DND-41 (cell line): ENCODE data around the gene CDC14A.

Source experiments
- ATAC-seq: fragments of 200-7000 bp; cut with Tn5 transposase; 3 replicates; pipeline ENCODE4 v1.9.1; 2021; ENCODE audit warnings: low read depth; ENCODE audit not compliant: insufficient read depth
- DNase-seq: peaks from one replicate; pipeline ENCODE4 v3.0.0-alpha.2; 2020
- H2AFZ ChIP-seq: 2 replicates; pipeline ENCODE4 v1.6.0; 2012; ENCODE audit warnings: low read depth, low read length
- H3K27ac ChIP-seq: 2 replicates; pipeline ENCODE4 v1.5.1; 2012; ENCODE audit warnings: low read length, inconsistent platforms
- H3K27me3 ChIP-seq: fragments of 200-600 bp; sonication (generic); 2 replicates; pipeline ENCODE4 v1.6.0; 2012; ENCODE audit warnings: low read length, mild to moderate bottlenecking, inconsistent platforms; ENCODE audit not compliant: insufficient read depth, poor library complexity
- H3K36me3 ChIP-seq: 2 replicates; pipeline ENCODE4 v1.5.1; 2012; ENCODE audit warnings: low read length, inconsistent platforms; ENCODE audit not compliant: insufficient read depth
- H3K4me1 ChIP-seq: 2 replicates; pipeline ENCODE4 v1.5.1; 2012; ENCODE audit warnings: mild to moderate bottlenecking, low read length; ENCODE audit not compliant: insufficient read depth
- H3K4me2 ChIP-seq: 2 replicates; pipeline ENCODE4 v1.6.0; 2012; ENCODE audit warnings: mild to moderate bottlenecking, moderate library complexity, low read length, inconsistent platforms; ENCODE audit not compliant: insufficient read depth
- H3K4me3 ChIP-seq, 2 experiments: fragments of 200-600 bp in 1 of 2; shearing (Covaris generic) in 1 of 2; 2 replicates each; pipeline ENCODE4 v1.5.1; 2012 to 2016; ENCODE audit warnings: inconsistent platforms in 2 of 2, low read length in 2 of 2, mild to moderate bottlenecking in 2 of 2, low read depth in 1 of 2, moderate library complexity in 1 of 2
- H3K79me2 ChIP-seq: 2 replicates; pipeline ENCODE4 v1.6.0; 2012; ENCODE audit warnings: low read length, inconsistent platforms; ENCODE audit not compliant: insufficient read depth
- H3K9ac ChIP-seq: 2 replicates; pipeline ENCODE4 v1.6.0; 2012; ENCODE audit warnings: low read depth, mild to moderate bottlenecking, inconsistent platforms, low read length, moderate library complexity
- H3K9me3 ChIP-seq: 2 replicates; pipeline ENCODE4 v1.5.1; 2012; ENCODE audit warnings: low read length, moderate library complexity, mild to moderate bottlenecking, inconsistent platforms; ENCODE audit not compliant: insufficient read depth, severe bottlenecking
- H4K20me1 ChIP-seq: 2 replicates; pipeline ENCODE4 v1.6.0; 2012; ENCODE audit warnings: low read length; ENCODE audit not compliant: insufficient read depth
- EZH2 ChIP-seq: IDR thresholded peaks from 3 replicates; pipeline ENCODE4 v1.6.1; 2012; ENCODE audit warnings: borderline replicate concordance, low read depth, mild to moderate bottlenecking, moderate library complexity, low read length, inconsistent platforms; ENCODE audit not compliant: severe bottlenecking
- TF ChIP-seq, protein P1 (sequence below): IDR thresholded peaks from 2 replicates; pipeline ENCODE4 v1.5.1; 2012; ENCODE audit warnings: borderline replicate concordance, low read length, moderate library complexity, mild to moderate bottlenecking; ENCODE audit not compliant: poor library complexity, severe bottlenecking; ENCODE audit errors: extremely low read depth

CDC14A gene

DNA sequence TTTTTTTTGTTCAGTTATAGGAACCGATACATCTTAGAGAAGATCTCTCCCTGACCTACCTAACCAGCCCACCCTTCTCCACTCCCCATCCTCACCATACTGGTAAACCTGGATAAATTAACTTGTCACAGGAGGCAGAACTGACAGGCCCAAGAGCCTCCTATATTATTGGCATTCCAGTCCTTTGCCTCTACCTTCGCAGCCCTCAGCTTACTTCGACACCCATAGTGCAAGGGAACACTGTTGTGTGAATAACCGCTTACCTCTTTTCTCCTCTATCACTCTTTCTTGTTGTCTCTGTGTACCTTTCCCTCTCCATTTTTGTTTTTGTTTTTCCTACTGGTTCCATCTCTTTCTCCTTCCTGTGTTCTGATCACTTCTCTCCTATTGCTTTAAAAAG lies 58.7 kb downstream of the CDC14A start:
- Histone ChIP-seq H3K79me2 (peaks cover 3% of the 10 kb centered on the region; the same call in 1 of the 2 replicates), H3K9me3 (no peaks in the 10 kb centered on the region), H3K36me3 (no peaks in the 10 kb centered on the region), H3K9ac (no peak overlapping the region), H2AFZ (no peak overlapping the region), H3K4me1 (no peaks in the 10 kb centered on the region), H3K4me2 (no peak overlapping the region), H3K4me3 (no peak overlapping the region), H3K27me3 (no peaks in the 10 kb centered on the region), H3K27ac (no peak overlapping the region), H4K20me1 (no peaks in the 10 kb centered on the region)
- ATAC-seq: no peak
- TF ChIP-seq EZH2: no peak
- TF ChIP-seq, protein P1, sequence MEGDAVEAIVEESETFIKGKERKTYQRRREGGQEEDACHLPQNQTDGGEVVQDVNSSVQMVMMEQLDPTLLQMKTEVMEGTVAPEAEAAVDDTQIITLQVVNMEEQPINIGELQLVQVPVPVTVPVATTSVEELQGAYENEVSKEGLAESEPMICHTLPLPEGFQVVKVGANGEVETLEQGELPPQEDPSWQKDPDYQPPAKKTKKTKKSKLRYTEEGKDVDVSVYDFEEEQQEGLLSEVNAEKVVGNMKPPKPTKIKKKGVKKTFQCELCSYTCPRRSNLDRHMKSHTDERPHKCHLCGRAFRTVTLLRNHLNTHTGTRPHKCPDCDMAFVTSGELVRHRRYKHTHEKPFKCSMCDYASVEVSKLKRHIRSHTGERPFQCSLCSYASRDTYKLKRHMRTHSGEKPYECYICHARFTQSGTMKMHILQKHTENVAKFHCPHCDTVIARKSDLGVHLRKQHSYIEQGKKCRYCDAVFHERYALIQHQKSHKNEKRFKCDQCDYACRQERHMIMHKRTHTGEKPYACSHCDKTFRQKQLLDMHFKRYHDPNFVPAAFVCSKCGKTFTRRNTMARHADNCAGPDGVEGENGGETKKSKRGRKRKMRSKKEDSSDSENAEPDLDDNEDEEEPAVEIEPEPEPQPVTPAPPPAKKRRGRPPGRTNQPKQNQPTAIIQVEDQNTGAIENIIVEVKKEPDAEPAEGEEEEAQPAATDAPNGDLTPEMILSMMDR: no peak
- no peak for DNase-seq

DNA sequence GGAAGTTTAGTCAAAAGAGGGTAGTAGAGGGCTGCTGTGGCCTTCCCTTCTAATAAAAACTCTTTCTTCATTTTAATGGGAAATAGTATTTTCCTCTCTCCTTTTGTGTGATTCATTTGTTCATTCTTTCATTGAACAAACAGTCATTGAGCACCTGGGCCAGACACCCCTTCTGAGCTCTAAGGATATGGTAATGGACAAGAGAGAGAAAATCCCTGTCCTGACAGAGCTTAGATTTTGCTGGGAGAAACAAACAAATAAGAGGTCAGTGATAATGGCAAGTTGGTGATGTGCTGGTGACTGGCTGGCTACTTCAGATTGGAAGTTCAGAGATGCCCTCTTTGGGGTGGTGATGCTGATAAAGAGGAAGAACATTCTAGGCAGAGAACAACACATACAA lies 59.3 kb downstream of the CDC14A start:
- no peak for TF ChIP-seq EZH2
- TF ChIP-seq, protein P1: no peak
- no peaks in the 10 kb centered on the region for H3K9me3 ChIP-seq
- no peaks in the 10 kb centered on the region for H3K36me3 ChIP-seq
- H3K9ac ChIP-seq: no peak overlapping the region
- H3K27me3 ChIP-seq: no peaks in the 10 kb centered on the region
- no peak overlapping the region for H3K27ac ChIP-seq
- ATAC-seq (no peak), DNase-seq (no peak)
- no peaks in the 10 kb centered on the region for H3K4me1 ChIP-seq
- no peaks in the 10 kb centered on the region for H4K20me1 ChIP-seq
- no peak overlapping the region for H3K4me2 ChIP-seq
- no peak overlapping the region for H2AFZ ChIP-seq
- H3K4me3 ChIP-seq: no peak overlapping the region
- peaks cover 3% of the 10 kb centered on the region; the same call in 1 of the 2 replicates for H3K79me2 ChIP-seq

DNA sequence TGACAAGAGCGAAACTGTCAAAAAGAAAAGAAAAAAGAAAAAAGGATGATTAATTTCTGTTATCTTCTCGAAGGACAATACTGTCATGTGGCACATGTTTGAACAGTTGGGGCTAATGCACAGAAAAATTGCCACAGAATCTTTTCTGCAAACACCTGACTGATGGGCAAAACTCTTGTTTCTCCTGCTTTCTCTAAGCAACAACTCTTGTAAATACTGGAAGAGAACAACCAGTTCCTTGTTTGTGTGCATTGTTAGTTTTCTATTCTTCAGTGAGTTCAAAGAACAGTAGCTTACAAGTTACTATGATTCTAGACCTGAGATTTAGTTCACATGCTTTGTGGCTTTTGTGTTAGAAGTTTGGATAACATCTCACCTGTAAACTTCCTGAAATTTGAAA lies 60.7 kb downstream of the CDC14A start:
- Histone ChIP-seq H3K27ac (no peak overlapping the region), H2AFZ (no peak overlapping the region), H3K27me3 (no peaks in the 10 kb centered on the region), H4K20me1 (no peaks in the 10 kb centered on the region), H3K4me1 (no peaks in the 10 kb centered on the region), H3K9me3 (no peaks in the 10 kb centered on the region), H3K4me3 (no peak overlapping the region), H3K79me2 (no peaks in the 10 kb centered on the region; the same call in 1 of the 2 replicates), H3K36me3 (peaks cover 6% of the 10 kb centered on the region; the same call in 1 of the 2 replicates), H3K4me2 (no peak overlapping the region), H3K9ac (no peak overlapping the region)
- DNase-seq (no peak), ATAC-seq (no peak)
- TF ChIP-seq EZH2: no peak
- TF ChIP-seq, protein P1: no peak
